H7 (cell line): Measurements from ENCODE around the gene ZPBP2. TPM values are rescaled to one million over a fixed set of nuclear protein-coding genes. Genes with fewer than 3 reads are reported as not detected.
"Not testable (repeated sequence)": the region's sequence is repeated elsewhere in the genome, so short reads cannot be mapped to it uniquely, and the experiment has no call there.

ENCODE experiments used
- DNase-seq: peaks from one replicate; pipeline ENCODE4 v3.0.0; 2012
- H3K27me3 ChIP-seq: 2 replicates; pipeline ENCODE4 v1.6.0; 2011; ENCODE audit warnings: mild to moderate bottlenecking, low read length; ENCODE audit not compliant: control insufficient read depth, insufficient read depth
- H3K36me3 ChIP-seq: replicated peaks from 2 replicates; pipeline ENCODE4 v1.5.1; 2011; ENCODE audit warnings: low read length; ENCODE audit not compliant: control insufficient read depth, insufficient read depth
- H3K4me3 ChIP-seq: 2 replicates; pipeline ENCODE4 v1.5.1; 2011; ENCODE audit warnings: low read depth, mild to moderate bottlenecking, control low read depth, low read length, moderate library complexity; ENCODE audit not compliant: insufficient read depth
- total RNA-seq: library from RNA; depleted of rRNA; stranded (reverse); fragments of >200 nt; shearing (Covaris generic); gene quantifications from 2 replicates; pipeline ENCODE4 v1.2.3, GENCODE V29; 2014

Gene ZPBP2
- total RNA-seq, 1 experiment from 2014 or later: not detected

- no peaks in the 10 kb centered on the region for H3K36me3 ChIP-seq
- no peak overlapping the region for H3K4me3 ChIP-seq
- DNase-seq: no peak
- H3K27me3 ChIP-seq: no peaks in the 10 kb centered on the region
Observed at GRCh38 chr17:39841134-39841683, 26.8 kb upstream of the ZPBP2 start.

GRCh38 chr17:39845052-39845846 lies 22.8 kb upstream of the ZPBP2 start:
- H3K27me3 ChIP-seq: no peaks in the 10 kb centered on the region

GRCh38 chr17:39846205-39846604 lies 21.8 kb upstream of the ZPBP2 start:
- Histone ChIP-seq H3K4me3 (no peak overlapping the region), H3K36me3 (no peaks in the 10 kb centered on the region), H3K27me3 (no peaks in the 10 kb centered on the region)
- DNase-seq: no peak

More at GRCh38 chr17:39845052-39845846, 22.8 kb upstream of the ZPBP2 start:
- no peak for DNase-seq
- H3K36me3 ChIP-seq: no peaks in the 10 kb centered on the region
- H3K4me3 ChIP-seq: no peak overlapping the region

- no peak for DNase-seq
- Histone ChIP-seq H3K4me3 (no peak overlapping the region), H3K36me3 (no peaks in the 10 kb centered on the region), H3K27me3 (no peaks in the 10 kb centered on the region)
Observed at GRCh38 chr17:39848600-39848999, 19.4 kb upstream of the ZPBP2 start.

- H3K4me3 ChIP-seq, DNase-seq, H3K27me3 ChIP-seq, H3K36me3 ChIP-seq: not testable (repeated sequence)
Observed at GRCh38 chr17:39850186-39850585, 17.8 kb upstream of the ZPBP2 start.

GRCh38 chr17:39852239-39852638 lies 15.8 kb upstream of the ZPBP2 start:
- Histone ChIP-seq H3K27me3 (no peaks in the 10 kb centered on the region), H3K4me3 (no peak overlapping the region), H3K36me3 (no peaks in the 10 kb centered on the region)
- no peak for DNase-seq

- no peak overlapping the region for H3K4me3 ChIP-seq
- H3K27me3 ChIP-seq: no peaks in the 10 kb centered on the region
- DNase-seq: no peak
- no peaks in the 10 kb centered on the region for H3K36me3 ChIP-seq
Observed at GRCh38 chr17:39854909-39855308, 13.1 kb upstream of the ZPBP2 start.

- not testable (repeated sequence) for H3K4me3 ChIP-seq, H3K36me3 ChIP-seq, H3K27me3 ChIP-seq, DNase-seq
Observed at GRCh38 chr17:39855911-39856649, 11.9 kb upstream of the ZPBP2 start.

- Histone ChIP-seq H3K4me3 (no peak overlapping the region), H3K27me3 (peaks cover 37% of the 10 kb centered on the region), H3K36me3 (no peaks in the 10 kb centered on the region)
- no peak for DNase-seq
Observed at GRCh38 chr17:39861235-39861634, 6.8 kb upstream of the ZPBP2 start.

GRCh38 chr17:39863244-39863917 lies 4.6 kb upstream of the ZPBP2 start:
- Histone ChIP-seq H3K4me3 (no peak overlapping the region), H3K27me3 (peaks cover 42% of the 10 kb centered on the region)

GRCh38 chr17:39863918-39864746 lies 3.9 kb upstream of the ZPBP2 start, which contains the start of gene IKZF3:
Gene IKZF3 (minus strand): TSS chr17:39864312. CDS start chr17:39864126, 186 bp downstream.
- Histone ChIP-seq H3K27me3 (peaks cover 45% of the 10 kb centered on the region), H3K4me3 (no peak within 1 kb of the TSS)
- DNase-seq: peak; percentile 89

More at GRCh38 chr17:39863244-39863917, 4.6 kb upstream of the ZPBP2 start:
- no peaks in the 10 kb centered on the region for H3K36me3 ChIP-seq
- no peak for DNase-seq

GRCh38 chr17:39866013-39866730 lies 1.8 kb upstream of the ZPBP2 start:
- Histone ChIP-seq H3K4me3 (no peak overlapping the region), H3K36me3 (no peaks in the 10 kb centered on the region), H3K27me3 (peaks cover 45% of the 10 kb centered on the region)
- no peak for DNase-seq

More at GRCh38 chr17:39863918-39864746, 3.9 kb upstream of the ZPBP2 start, which contains the start of gene IKZF3:
- H3K36me3 ChIP-seq: no peaks in the 10 kb centered on the region
